Measurements from ENCODE around the gene SYNM.

The SYNM gene

GRCh38 chr15:99099661-99100060, 5.2 kb upstream of the SYNM start:
- FAIRE-seq (no peak), DNase-seq (ENCODE audit: insufficient read length) (no peak)
- TF ChIP-seq TAF1 (IDR thresholded peaks at IDR 0.05; ENCODE audit: borderline replicate concordance, low read depth, low read length) (no peak), POLR2AphosphoS5 (IDR thresholded peaks at IDR 0.05; ENCODE audit: low read depth, low read length) (no peak), POLR2A (IDR thresholded peaks at IDR 0.05; ENCODE audit: low read depth, low read length) (no peak)

GRCh38 chr15:99100245-99101173, 4.4 kb upstream of the SYNM start:
- peak; percentile 50 for DNase-seq (ENCODE audit: insufficient read length)
- FAIRE-seq, result peak; percentile 63
- no peak for TF ChIP-seq POLR2AphosphoS5 (IDR thresholded peaks at IDR 0.05; ENCODE audit: low read depth, low read length)
- TF ChIP-seq TAF1 (IDR thresholded peaks at IDR 0.05; ENCODE audit: borderline replicate concordance, low read depth, low read length), result no peak
- no peak for TF ChIP-seq POLR2A (IDR thresholded peaks at IDR 0.05; ENCODE audit: low read depth, low read length)

- TF ChIP-seq POLR2AphosphoS5 (IDR thresholded peaks at IDR 0.05; ENCODE audit: low read depth, low read length) (no peak), TAF1 (IDR thresholded peaks at IDR 0.05; ENCODE audit: borderline replicate concordance, low read depth, low read length) (no peak), POLR2A (IDR thresholded peaks at IDR 0.05; ENCODE audit: low read depth, low read length) (no peak)
- DNase-seq (ENCODE audit: insufficient read length) (no peak), FAIRE-seq (no peak)
Observed at GRCh38 chr15:99101501-99101900, 3.4 kb upstream of the SYNM start.

- FAIRE-seq (no peak), DNase-seq (ENCODE audit: insufficient read length) (no peak)
- TF ChIP-seq POLR2A (IDR thresholded peaks at IDR 0.05; ENCODE audit: low read depth, low read length) (no peak), POLR2AphosphoS5 (IDR thresholded peaks at IDR 0.05; ENCODE audit: low read depth, low read length) (no peak), TAF1 (IDR thresholded peaks at IDR 0.05; ENCODE audit: borderline replicate concordance, low read depth, low read length) (no peak)
Observed at GRCh38 chr15:99102332-99103235, 2.3 kb upstream of the SYNM start.

GRCh38 chr15:99103279-99103678, 1.6 kb upstream of the SYNM start:
- TF ChIP-seq TAF1 (IDR thresholded peaks at IDR 0.05; ENCODE audit: borderline replicate concordance, low read depth, low read length) (no peak), POLR2AphosphoS5 (IDR thresholded peaks at IDR 0.05; ENCODE audit: low read depth, low read length) (no peak), POLR2A (IDR thresholded peaks at IDR 0.05; ENCODE audit: low read depth, low read length) (no peak)
- DNase-seq (ENCODE audit: insufficient read length), result no peak
- no peak for FAIRE-seq

- no peak for TF ChIP-seq TAF1 (IDR thresholded peaks at IDR 0.05; ENCODE audit: borderline replicate concordance, low read depth, low read length)
- TF ChIP-seq POLR2AphosphoS5 (IDR thresholded peaks at IDR 0.05; ENCODE audit: low read depth, low read length), result no peak
- no peak for TF ChIP-seq POLR2A (IDR thresholded peaks at IDR 0.05; ENCODE audit: low read depth, low read length)
- no peak for FAIRE-seq
- DNase-seq (ENCODE audit: insufficient read length), result no peak
Observed at GRCh38 chr15:99105514-99106341, 848 bp downstream of the SYNM start.

- DNase-seq (ENCODE audit: insufficient read length), result no peak
Observed at GRCh38 chr15:99106417-99107220, 1.7 kb downstream of the SYNM start.

GRCh38 chr15:99108993-99109392, 4.1 kb downstream of the SYNM start:
- FAIRE-seq, result no peak
- TF ChIP-seq POLR2A (IDR thresholded peaks at IDR 0.05; ENCODE audit: low read depth, low read length), result no peak
- TF ChIP-seq TAF1 (IDR thresholded peaks at IDR 0.05; ENCODE audit: borderline replicate concordance, low read depth, low read length), result no peak
- TF ChIP-seq POLR2AphosphoS5 (IDR thresholded peaks at IDR 0.05; ENCODE audit: low read depth, low read length), result no peak
- DNase-seq (ENCODE audit: insufficient read length), result no peak

More at GRCh38 chr15:99106417-99107220, 1.7 kb downstream of the SYNM start:
- no peak for FAIRE-seq
- TF ChIP-seq POLR2A (IDR thresholded peaks at IDR 0.05; ENCODE audit: low read depth, low read length) (no peak), TAF1 (IDR thresholded peaks at IDR 0.05; ENCODE audit: borderline replicate concordance, low read depth, low read length) (no peak), POLR2AphosphoS5 (IDR thresholded peaks at IDR 0.05; ENCODE audit: low read depth, low read length) (no peak)

GRCh38 chr15:99109555-99110021, 4.7 kb downstream of the SYNM start:
- no peak for TF ChIP-seq TAF1 (IDR thresholded peaks at IDR 0.05; ENCODE audit: borderline replicate concordance, low read depth, low read length)
- TF ChIP-seq POLR2A (IDR thresholded peaks at IDR 0.05; ENCODE audit: low read depth, low read length), result no peak
- no peak for TF ChIP-seq POLR2AphosphoS5 (IDR thresholded peaks at IDR 0.05; ENCODE audit: low read depth, low read length)
- DNase-seq (ENCODE audit: insufficient read length) (no peak), FAIRE-seq (no peak)

GRCh38 chr15:99110093-99110492, 5.2 kb downstream of the SYNM start:
- FAIRE-seq (no peak), DNase-seq (ENCODE audit: insufficient read length) (no peak)
- no peak for TF ChIP-seq POLR2AphosphoS5 (IDR thresholded peaks at IDR 0.05; ENCODE audit: low read depth, low read length)
- TF ChIP-seq POLR2A (IDR thresholded peaks at IDR 0.05; ENCODE audit: low read depth, low read length), result no peak
- TF ChIP-seq TAF1 (IDR thresholded peaks at IDR 0.05; ENCODE audit: borderline replicate concordance, low read depth, low read length), result no peak
